B cell (primary cell): Measurements from ENCODE around the gene CASP5. TPM values are rescaled to one million over a fixed set of nuclear protein-coding genes. Genes with fewer than 3 reads are reported as not detected.
"Not testable (repeated sequence)": the region's sequence is repeated elsewhere in the genome, so short reads cannot be mapped to it uniquely, and the experiment has no call there.

ENCODE experiments used
- ATAC-seq: fragments of 200-7000 bp; cut with Tn5 transposase; one replicate; pipeline ENCODE4 v1.10.0; 2021; ENCODE audit warnings: low read depth, mild to moderate bottlenecking, moderate number of reproducible peaks, moderate library complexity
- CTCF ChIA-PET: fragments of 350-600 bp; sonication (Branson Sonifier 250); formaldehyde crosslinking; loops from one replicate; lab custom pipeline; 2021; ENCODE audit warnings: antibody characterized with exemption, inconsistent platforms; lab: Charles Lee
- POLR2A ChIA-PET: fragments of 350-600 bp; sonication (Branson Sonifier 250); formaldehyde crosslinking; loops from one replicate; lab custom pipeline; 2021; ENCODE audit warnings: antibody characterized with exemption; lab: Charles Lee
- DNase-seq: peaks from one replicate; pipeline ENCODE4 v3.0.0; 2013
- H2AFZ ChIP-seq: 2 replicates; pipeline ENCODE4 v1.6.1; 2012; ENCODE audit warnings: mild to moderate bottlenecking, low read depth, low read length; ENCODE audit not compliant: insufficient read depth, poor library complexity, severe bottlenecking
- H3K27ac ChIP-seq, 2 donors: 1 replicate in 1 of 2; 2 replicates in 1 of 2; pipeline ENCODE4 v1.5.1; 2012 to 2013; ENCODE audit warnings: low read length in 2 of 2, mild to moderate bottlenecking in 2 of 2, moderate library complexity in 1 of 2
- H3K27me3 ChIP-seq, 4 experiments: fragments of 200-600 bp in 1 of 4; sonication (generic) in 1 of 4; replicated peaks in 1 of 4; 1 replicate in 2 of 4; 2 replicates in 2 of 4; pipeline versions ENCODE4 v1.6.1 to v1.7.0; 2013 to 2016; ENCODE audit warnings: low read length in 3 of 4, mild to moderate bottlenecking in 2 of 4, mixed read lengths in 1 of 4, moderate library complexity in 1 of 4; ENCODE audit not compliant: insufficient read depth in 4 of 4, control insufficient read depth in 3 of 4; ENCODE audit errors: control extremely low read depth in 1 of 4
- H3K36me3 ChIP-seq, 2 experiments: replicated peaks in 1 of 2; 1 replicate in 1 of 2; 2 replicates in 1 of 2; pipeline versions ENCODE4 v1.6.1 to v1.7.1; 2013; ENCODE audit warnings: low read length in 1 of 2; ENCODE audit not compliant: insufficient read depth in 2 of 2, control insufficient read depth in 1 of 2; ENCODE audit errors: control extremely low read depth in 1 of 2, extremely low read depth in 1 of 2
- H3K4me1 ChIP-seq, 2 donors: fragments of 200-600 bp in 1 of 2; sonication (generic) in 1 of 2; 1 replicate in 1 of 2; 2 replicates in 1 of 2; pipeline versions ENCODE4 v1.5.1 to v1.6.1; 2013 to 2017; ENCODE audit warnings: low read length in 2 of 2; ENCODE audit not compliant: control insufficient read depth in 2 of 2, insufficient read depth in 2 of 2
- H3K4me2 ChIP-seq: replicated peaks from 2 replicates; pipeline ENCODE3; 2012; ENCODE audit warnings: mild to moderate bottlenecking, low read depth, low read length; ENCODE audit not compliant: poor library complexity, severe bottlenecking
- H3K4me3 ChIP-seq, 5 experiments: fragments of 200-600 bp in 1 of 5; sonication (generic) in 1 of 5; 1 replicate in 3 of 5; 2 replicates in 2 of 5; pipeline versions ENCODE4 v1.5.1 to v1.7.0; 2011 to 2016; ENCODE audit warnings: low read length in 4 of 5, mild to moderate bottlenecking in 4 of 5, low read depth in 2 of 5, control low read depth in 1 of 5, moderate library complexity in 1 of 5; ENCODE audit not compliant: insufficient read depth in 1 of 5; ENCODE audit errors: control extremely low read depth in 1 of 5, extremely low read depth in 1 of 5
- H3K79me2 ChIP-seq: fragments of 200-600 bp; sonication (generic); one replicate; pipeline ENCODE4 v1.6.0; 2016; ENCODE audit warnings: low read length; ENCODE audit not compliant: control insufficient read depth, insufficient read depth
- H3K9ac ChIP-seq: fragments of 200-600 bp; sonication (generic); 2 replicates; pipeline ENCODE4 v1.6.1; 2017; ENCODE audit warnings: mild to moderate bottlenecking, low read length, moderate library complexity
- H3K9me3 ChIP-seq, 3 donors: one replicate each; pipeline versions ENCODE4 v1.6.1 to v1.7.1; 2013; ENCODE audit warnings: low read length in 2 of 3; ENCODE audit not compliant: control insufficient read depth in 2 of 3, insufficient read depth in 1 of 3; ENCODE audit errors: control extremely low read depth in 1 of 3
- H4K20me1 ChIP-seq: 2 replicates; pipeline ENCODE4 v1.6.0; 2012; ENCODE audit warnings: mild to moderate bottlenecking, low read length; ENCODE audit not compliant: insufficient read depth, control insufficient read depth, poor library complexity, severe bottlenecking
- H3K27ac Mint-ChIP-seq: one replicate; pipeline ENCODE4 v1.8.0; 2021; ENCODE audit warnings: mixed read lengths
- H3K27me3 Mint-ChIP-seq: one replicate; pipeline ENCODE4 v1.8.0; 2021; ENCODE audit warnings: mixed read lengths
- H3K4me1 Mint-ChIP-seq: one replicate; pipeline ENCODE4 v1.8.0; 2021; ENCODE audit warnings: mixed read lengths
- H3K4me3 Mint-ChIP-seq: one replicate; pipeline ENCODE4 v1.8.0; 2021; ENCODE audit warnings: mixed read lengths
- H3K9me3 Mint-ChIP-seq: one replicate; pipeline ENCODE4 v1.8.0; 2022; ENCODE audit warnings: mixed read lengths; ENCODE audit not compliant: insufficient read depth
- EZH2 ChIP-seq: IDR thresholded peaks from 2 replicates; pipeline ENCODE4 v1.6.1; 2012; ENCODE audit warnings: borderline replicate concordance, low read depth, mild to moderate bottlenecking, moderate library complexity, low read length; ENCODE audit not compliant: insufficient read depth, poor library complexity, severe bottlenecking
- WGBS: methylation state at CpG from one replicate; pipeline ENCODE4 v1.1.5; 2013; ENCODE audit warnings: missing lambda C conversion rate; ENCODE audit not compliant: insufficient coverage; 5-methylcytosine and 5-hydroxymethylcytosine counted together
- intact Hi-C: fragments of 100-400 bp; cut with micrococcal nuclease; formaldehyde crosslinking; loops from one replicate; pipeline ENCODE4 v1.10.0; 2022
- polyA minus RNA-seq: library from RNA; depleted of rRNA, polyadenylated mRNA; stranded (reverse); fragments of >200 nt; gene quantifications from 2 replicates; pipeline ENCODE4 v1.2.3, GENCODE V29; 2012
- polyA plus RNA-seq: library from polyadenylated mRNA; depleted of rRNA; stranded (reverse); fragments of >200 nt; gene quantifications from 2 replicates; pipeline ENCODE4 v1.2.3, GENCODE V29; 2012
- total RNA-seq, 2 donors: library from RNA; stranded (reverse); fragments of 120-200 nt in 1 of 2; gene quantifications; 1 replicate in 1 of 2; 2 replicates in 1 of 2; pipeline versions ENCODE4 v1.2.3 to v1.2.4, GENCODE V29; 2013 to 2022
- TF ChIP-seq, protein P1 (sequence below): fragments of 200-600 bp; IDR thresholded peaks from one replicate; pipeline ENCODE4 v1.8.0; 2022; ENCODE audit warnings: antibody characterized with exemption, mild to moderate bottlenecking

CASP5 gene
- total RNA-seq: 0.29 TPM in 1 of 2 replicates, not detected in the other
- total RNA-seq (2013): 0.21 TPM
- 0.09 TPM in 1 of 2 replicates, not detected in the other for polyA plus RNA-seq
- polyA minus RNA-seq: not detected in 2 replicates

DNA sequence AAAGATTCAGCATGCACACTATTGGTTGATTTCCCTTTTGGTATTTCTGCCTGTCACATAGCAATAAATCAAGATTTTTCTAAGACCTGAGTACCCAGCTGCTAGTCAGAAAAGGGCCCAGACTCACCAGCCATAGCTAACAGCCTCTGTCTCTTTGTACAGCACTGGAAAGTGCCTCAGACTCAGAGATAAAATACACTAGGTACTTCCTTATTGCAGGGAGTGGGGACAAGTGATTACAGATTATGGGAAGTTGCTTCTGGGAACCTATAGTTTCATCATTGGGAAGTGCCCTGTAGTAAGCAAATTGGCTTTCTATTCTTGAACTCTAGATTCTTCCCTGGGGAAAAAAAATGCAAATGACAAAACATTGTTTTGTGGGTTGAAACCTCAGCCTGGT, at the start of gene CASP5:
CASP5 (minus strand) TSS at position 166 of the 400 bp plus-strand sequence; CDS start at position 134, 32 bp downstream.
- Mint-ChIP-seq H3K4me3 (peak within 1 kb of the TSS; percentile 6), H3K4me1 (peaks cover 31% of the 10 kb centered on the region)

DNA sequence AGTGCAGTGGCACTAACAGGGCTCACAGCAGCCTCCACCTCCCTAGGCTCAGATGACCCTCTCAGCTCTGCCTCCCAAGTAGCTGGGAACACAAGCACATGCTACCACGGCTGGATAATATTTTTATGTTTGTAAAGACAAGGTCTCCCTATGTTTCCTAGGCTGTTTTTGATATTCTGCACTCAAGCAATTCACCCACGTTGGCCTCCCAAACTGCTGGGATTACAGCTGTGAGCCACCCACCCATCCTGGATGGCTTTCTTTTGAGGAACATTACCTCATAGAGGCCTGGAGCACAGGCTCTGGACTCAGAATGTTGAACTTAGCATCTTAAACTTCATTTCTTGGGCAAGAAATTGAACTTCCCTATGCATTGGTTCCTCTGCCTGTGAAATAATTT, 49.1 kb upstream of the CASP5 start:
- H3K9ac ChIP-seq, H3K9me3 Mint-ChIP-seq, H3K9me3 ChIP-seq, H4K20me1 ChIP-seq, H3K27me3 Mint-ChIP-seq, H3K27ac Mint-ChIP-seq, DNase-seq, H3K4me1 ChIP-seq, H3K4me1 Mint-ChIP-seq, H3K4me3 Mint-ChIP-seq, H3K27ac ChIP-seq, H2AFZ ChIP-seq, CTCF ChIA-PET, H3K79me2 ChIP-seq, H3K4me2 ChIP-seq, POLR2A ChIA-PET, H3K27me3 ChIP-seq, H3K4me3 ChIP-seq, ATAC-seq, intact Hi-C loops, H3K36me3 ChIP-seq: not testable (repeated sequence)
- no CpG with 5 or more reads among the region's 2 CpGs for WGBS

More for the DNA sequence above, at the start of gene CASP5:
- peak within 1 kb of the TSS; percentile 39 for H3K4me2 ChIP-seq
- no peak within 1 kb of the TSS for H2AFZ ChIP-seq
- no peak for TF ChIP-seq EZH2
- TF ChIP-seq, protein P1, sequence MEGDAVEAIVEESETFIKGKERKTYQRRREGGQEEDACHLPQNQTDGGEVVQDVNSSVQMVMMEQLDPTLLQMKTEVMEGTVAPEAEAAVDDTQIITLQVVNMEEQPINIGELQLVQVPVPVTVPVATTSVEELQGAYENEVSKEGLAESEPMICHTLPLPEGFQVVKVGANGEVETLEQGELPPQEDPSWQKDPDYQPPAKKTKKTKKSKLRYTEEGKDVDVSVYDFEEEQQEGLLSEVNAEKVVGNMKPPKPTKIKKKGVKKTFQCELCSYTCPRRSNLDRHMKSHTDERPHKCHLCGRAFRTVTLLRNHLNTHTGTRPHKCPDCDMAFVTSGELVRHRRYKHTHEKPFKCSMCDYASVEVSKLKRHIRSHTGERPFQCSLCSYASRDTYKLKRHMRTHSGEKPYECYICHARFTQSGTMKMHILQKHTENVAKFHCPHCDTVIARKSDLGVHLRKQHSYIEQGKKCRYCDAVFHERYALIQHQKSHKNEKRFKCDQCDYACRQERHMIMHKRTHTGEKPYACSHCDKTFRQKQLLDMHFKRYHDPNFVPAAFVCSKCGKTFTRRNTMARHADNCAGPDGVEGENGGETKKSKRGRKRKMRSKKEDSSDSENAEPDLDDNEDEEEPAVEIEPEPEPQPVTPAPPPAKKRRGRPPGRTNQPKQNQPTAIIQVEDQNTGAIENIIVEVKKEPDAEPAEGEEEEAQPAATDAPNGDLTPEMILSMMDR: no peak
- no peaks in the 10 kb centered on the region for H3K9me3 Mint-ChIP-seq
- peaks cover 11 to 21% of the 10 kb centered on the region in 2 donors for H3K4me1 ChIP-seq
- H3K9ac ChIP-seq: no peak within 1 kb of the TSS
- H3K27me3 ChIP-seq: no peaks in the 10 kb centered on the region
- ChIA-PET CTCF (no interaction called here), POLR2A (interaction anchor here (0.8 kb wide), 1 partner anchor 11 kb away, joined by 3 read pairs; no protein-coding TSS in a partner anchor)
- H3K79me2 ChIP-seq: no peaks in the 10 kb centered on the region
- no peaks in the 10 kb centered on the region for H3K9me3 ChIP-seq
- peak within 1 kb of the TSS; percentile 23 for H3K27ac Mint-ChIP-seq
- no peaks in the 10 kb centered on the region for H3K27me3 Mint-ChIP-seq
- peak within 1 kb of the TSS in 1 of 2 donors; percentile 40 for H3K27ac ChIP-seq
- no peak within 1 kb of the TSS for H3K4me3 ChIP-seq
- intact Hi-C loops: no loop called here
- H4K20me1 ChIP-seq: no peaks in the 10 kb centered on the region
- no peak for DNase-seq
- ATAC-seq: peak; percentile 24
- peaks cover 10 to 22% of the 10 kb centered on the region in 2 experiments for H3K36me3 ChIP-seq
